ENCODE measurements around the gene CHMP6. TPM values are rescaled to one million over a fixed set of nuclear protein-coding genes. Genes with fewer than 3 reads are reported as not detected.

CHMP6 gene
- total and polyA plus RNA-seq, 4 donors = 15.9 to 30.9 (median 26.8) TPM

- WGBS, 2 donors = 65 to 69% methylated on average over 18 of the region's 18 CpGs
- peaks cover 0 to 2% of the 10 kb centered on the region in 2 donors for H3K36me3 ChIP-seq (ENCODE audit: control insufficient read depth in 1 of 2, insufficient read depth in 2 of 2, low read length in 1 of 2)
- H3K4me3 ChIP-seq (ENCODE audit: low read length in 2 of 2) = no peak overlapping the region
- no peaks in the 10 kb centered on the region for H3K9me3 ChIP-seq (ENCODE audit: control insufficient read depth, low read length)
- intact Hi-C loops (cut with DNase I) = loop anchor here in 1 of 2 donors (5.0 kb wide), 1 partner anchor 39 kb away; no protein-coding TSS in a partner anchor
- DNase-seq (no peak), ATAC-seq (ENCODE audit: low FRiP score) (no peak)
- no peaks in the 10 kb centered on the region for H3K4me1 ChIP-seq (ENCODE audit: control insufficient read depth in 1 of 2, insufficient read depth in 2 of 2, low read length in 2 of 2)
- H3K27me3 ChIP-seq (ENCODE audit: control insufficient read depth in 1 of 2, insufficient read depth in 2 of 2, low read length in 1 of 2) = no peaks in the 10 kb centered on the region
- no peak overlapping the region for H3K27ac ChIP-seq (ENCODE audit: low read depth in 1 of 2, low read length in 2 of 2)
Measured at GRCh38 chr17:80992948-80993624, 1.4 kb downstream of the CHMP6 start.

GRCh38 chr17:80995131-80995530 is 3.5 kb downstream of the CHMP6 start:
- no peak for ATAC-seq (ENCODE audit: low FRiP score)
- Histone ChIP-seq H3K27ac (ENCODE audit: low read depth in 1 of 2, low read length in 2 of 2) (no peak overlapping the region), H3K4me3 (ENCODE audit: low read length in 2 of 2) (no peak overlapping the region), H3K27me3 (ENCODE audit: control insufficient read depth in 1 of 2, insufficient read depth in 2 of 2, low read length in 1 of 2) (no peaks in the 10 kb centered on the region), H3K9me3 (ENCODE audit: control insufficient read depth, low read length) (no peaks in the 10 kb centered on the region), H3K36me3 (ENCODE audit: control insufficient read depth in 1 of 2, insufficient read depth in 2 of 2, low read length in 1 of 2) (peaks cover 5 to 10% of the 10 kb centered on the region in 2 donors), H3K4me1 (ENCODE audit: control insufficient read depth in 1 of 2, insufficient read depth in 2 of 2, low read length in 2 of 2) (no peaks in the 10 kb centered on the region)
- 92 to 94% methylated on average over 13 of the region's 13 CpGs for WGBS, 2 donors
- intact Hi-C loops (cut with DNase I) = no loop called here
- no peak for DNase-seq

- intact Hi-C loops (cut with DNase I) = no loop called here
- Histone ChIP-seq H3K36me3 (ENCODE audit: control insufficient read depth in 1 of 2, insufficient read depth in 2 of 2, low read length in 1 of 2) (peaks cover 5 to 10% of the 10 kb centered on the region in 2 donors), H3K27ac (ENCODE audit: low read depth in 1 of 2, low read length in 2 of 2) (no peak overlapping the region), H3K27me3 (ENCODE audit: control insufficient read depth in 1 of 2, insufficient read depth in 2 of 2, low read length in 1 of 2) (no peaks in the 10 kb centered on the region), H3K9me3 (ENCODE audit: control insufficient read depth, low read length) (no peaks in the 10 kb centered on the region), H3K4me1 (ENCODE audit: control insufficient read depth in 1 of 2, insufficient read depth in 2 of 2, low read length in 2 of 2) (no peaks in the 10 kb centered on the region), H3K4me3 (ENCODE audit: low read length in 2 of 2) (no peak overlapping the region)
- 93 to 94% methylated on average over 25 of the region's 25 CpGs for WGBS, 2 donors
- DNase-seq (no peak), ATAC-seq (ENCODE audit: low FRiP score) (no peak)
Measured at GRCh38 chr17:80996422-80997305, 5.0 kb downstream of the CHMP6 start.

- Histone ChIP-seq H3K9me3 (ENCODE audit: control insufficient read depth, low read length) (no peaks in the 10 kb centered on the region), H3K36me3 (ENCODE audit: control insufficient read depth in 1 of 2, insufficient read depth in 2 of 2, low read length in 1 of 2) (peaks cover 5 to 10% of the 10 kb centered on the region in 2 donors), H3K27ac (ENCODE audit: low read depth in 1 of 2, low read length in 2 of 2) (no peak overlapping the region), H3K4me1 (ENCODE audit: control insufficient read depth in 1 of 2, insufficient read depth in 2 of 2, low read length in 2 of 2) (no peaks in the 10 kb centered on the region), H3K27me3 (ENCODE audit: control insufficient read depth in 1 of 2, insufficient read depth in 2 of 2, low read length in 1 of 2) (no peaks in the 10 kb centered on the region), H3K4me3 (ENCODE audit: low read length in 2 of 2) (no peak overlapping the region)
- DNase-seq (no peak), ATAC-seq (ENCODE audit: low FRiP score) (no peak)
- intact Hi-C loops (cut with DNase I) = no loop called here
- WGBS, 2 donors = 90 to 92% methylated on average over 31 to 32 of the region's 32 CpGs
Measured at GRCh38 chr17:80997424-80998117, 5.9 kb downstream of the CHMP6 start.

GRCh38 chr17:80998118-80998747 is 6.6 kb downstream of the CHMP6 start:
- no peak overlapping the region for H3K4me3 ChIP-seq (ENCODE audit: low read length in 2 of 2)
- H3K27ac ChIP-seq (ENCODE audit: low read depth in 1 of 2, low read length in 2 of 2) = no peak overlapping the region
- WGBS, 2 donors = 93 to 95% methylated on average over 19 of the region's 19 CpGs
- intact Hi-C loops (cut with DNase I) = no loop called here
- H3K9me3 ChIP-seq (ENCODE audit: control insufficient read depth, low read length) = no peaks in the 10 kb centered on the region
- ATAC-seq (ENCODE audit: low FRiP score) (no peak), DNase-seq (no peak)
- H3K27me3 ChIP-seq (ENCODE audit: control insufficient read depth in 1 of 2, insufficient read depth in 2 of 2, low read length in 1 of 2) = no peaks in the 10 kb centered on the region
- H3K36me3 ChIP-seq (ENCODE audit: control insufficient read depth in 1 of 2, insufficient read depth in 2 of 2, low read length in 1 of 2) = peaks cover 5 to 10% of the 10 kb centered on the region in 2 donors
- no peaks in the 10 kb centered on the region for H3K4me1 ChIP-seq (ENCODE audit: control insufficient read depth in 1 of 2, insufficient read depth in 2 of 2, low read length in 2 of 2)

- WGBS, 2 donors = 90% methylated on average over 39 of the region's 39 CpGs
- Histone ChIP-seq H3K4me3 (ENCODE audit: low read length in 2 of 2) (no peak overlapping the region), H3K27ac (ENCODE audit: low read depth in 1 of 2, low read length in 2 of 2) (no peak overlapping the region), H3K36me3 (ENCODE audit: control insufficient read depth in 1 of 2, insufficient read depth in 2 of 2, low read length in 1 of 2) (peaks cover 5 to 10% of the 10 kb centered on the region in 2 donors), H3K27me3 (ENCODE audit: control insufficient read depth in 1 of 2, insufficient read depth in 2 of 2, low read length in 1 of 2) (no peaks in the 10 kb centered on the region), H3K4me1 (ENCODE audit: control insufficient read depth in 1 of 2, insufficient read depth in 2 of 2, low read length in 2 of 2) (no peaks in the 10 kb centered on the region), H3K9me3 (ENCODE audit: control insufficient read depth, low read length) (no peaks in the 10 kb centered on the region)
- no peak for ATAC-seq (ENCODE audit: low FRiP score)
- no peak for DNase-seq
- intact Hi-C loops (cut with DNase I) = no loop called here
Measured at GRCh38 chr17:80998748-80999535, 7.3 kb downstream of the CHMP6 start.

GRCh38 chr17:80999536-81000333 is 8.1 kb downstream of the CHMP6 start:
- no peak for DNase-seq
- H3K36me3 ChIP-seq (ENCODE audit: control insufficient read depth in 1 of 2, insufficient read depth in 2 of 2, low read length in 1 of 2) = peaks cover 5 to 10% of the 10 kb centered on the region in 2 donors
- ATAC-seq (ENCODE audit: low FRiP score) = no peak
- no peaks in the 10 kb centered on the region for H3K9me3 ChIP-seq (ENCODE audit: control insufficient read depth, low read length)
- no peak overlapping the region for H3K4me3 ChIP-seq (ENCODE audit: low read length in 2 of 2)
- intact Hi-C loops (cut with DNase I) = no loop called here
- 92 to 93% methylated on average over 40 of the region's 40 CpGs for WGBS, 2 donors
- H3K27ac ChIP-seq (ENCODE audit: low read depth in 1 of 2, low read length in 2 of 2) = no peak overlapping the region
- H3K4me1 ChIP-seq (ENCODE audit: control insufficient read depth in 1 of 2, insufficient read depth in 2 of 2, low read length in 2 of 2) = no peaks in the 10 kb centered on the region
- H3K27me3 ChIP-seq (ENCODE audit: control insufficient read depth in 1 of 2, insufficient read depth in 2 of 2, low read length in 1 of 2) = no peaks in the 10 kb centered on the region

Data from aorta (tissue), 5 donors.